ENCODE results near the gene MED26. TPM values are rescaled to one million over a fixed set of nuclear protein-coding genes. Genes with fewer than 3 reads are reported as not detected.
"Not testable (repeated sequence)": the region's sequence is repeated elsewhere in the genome, so short reads cannot be mapped to it uniquely, and the experiment has no call there.

The MED26 gene
- total and polyA plus RNA-seq, 2 experiments from 2014 or later: 4.4 to 6.7 TPM

- Histone ChIP-seq H3K9me2 (ENCODE audit: insufficient read depth) (no peaks in the 10 kb centered on the region), H3K9me3 (ENCODE audit: low read depth) (no peaks in the 10 kb centered on the region), H3K9ac (no peak overlapping the region), H3K4me1 (ENCODE audit: insufficient read depth) (no peaks in the 10 kb centered on the region), H3K79me2 (ENCODE audit: insufficient read depth) (peaks cover 56% of the 10 kb centered on the region), H3K36me3 (ENCODE audit: low read depth) (peaks cover 35% of the 10 kb centered on the region), H3K4me2 (ENCODE audit: unreplicated experiment) (no peak overlapping the region), H3K4me3 (no peak overlapping the region), H3K27ac (no peak overlapping the region), H4K20me1 (ENCODE audit: insufficient read depth) (no peaks in the 10 kb centered on the region), H2AFZ (no peak overlapping the region), H3F3A (ENCODE audit: insufficient read depth) (no peaks in the 10 kb centered on the region), H3K27me3 (replicated peaks; ENCODE audit: insufficient read depth) (no peaks in the 10 kb centered on the region)
- in situ Hi-C loops (cut with MboI): no loop called here
- DNase-seq: no peak
- WGBS, 2 experiments (ENCODE audit: low coverage in 1 of 2, low lambda C conversion rate in 2 of 2, missing lambda C conversion rate in 2 of 2): 78 to 85% methylated on average over 10 of the region's 10 CpGs
- TF ChIP-seq EZH2phosphoT487 (IDR thresholded peaks at IDR 0.05; ENCODE audit: insufficient read depth, low read depth): no peak
- TF ChIP-seq EZH2 (IDR thresholded peaks at IDR 0.05; ENCODE audit: insufficient read depth, poor library complexity, severe bottlenecking): no peak
These were observed 68.2 kb downstream of the MED26 start for GRCh38 chr19:16559780-16560276.

GRCh38 chr19:16554776-16555175 lies 73.2 kb downstream of the MED26 start:
- H3K9me3 ChIP-seq (ENCODE audit: low read depth): no peaks in the 10 kb centered on the region
- no peaks in the 10 kb centered on the region for H3K9me2 ChIP-seq (ENCODE audit: insufficient read depth)
- WGBS, 2 experiments (ENCODE audit: low coverage in 1 of 2, low lambda C conversion rate in 2 of 2, missing lambda C conversion rate in 2 of 2): 90 to 97% methylated on average over 6 to 8 of the region's 8 CpGs
- no peak overlapping the region for H3K4me3 ChIP-seq
- no peak overlapping the region for H3K4me2 ChIP-seq (ENCODE audit: unreplicated experiment)
- DNase-seq: no peak
- no peak for TF ChIP-seq EZH2 (IDR thresholded peaks at IDR 0.05; ENCODE audit: insufficient read depth, poor library complexity, severe bottlenecking)
- TF ChIP-seq EZH2phosphoT487 (IDR thresholded peaks at IDR 0.05; ENCODE audit: insufficient read depth, low read depth): no peak
- peaks cover 12% of the 10 kb centered on the region; the same call in 1 of the 2 replicates for H3F3A ChIP-seq (ENCODE audit: insufficient read depth)
- H3K36me3 ChIP-seq (ENCODE audit: low read depth): peaks cover 23% of the 10 kb centered on the region
- no peak overlapping the region for H2AFZ ChIP-seq
- peaks cover 30% of the 10 kb centered on the region for H3K79me2 ChIP-seq (ENCODE audit: insufficient read depth)
- H3K27me3 ChIP-seq (replicated peaks; ENCODE audit: insufficient read depth): no peaks in the 10 kb centered on the region
- no peaks in the 10 kb centered on the region for H4K20me1 ChIP-seq (ENCODE audit: insufficient read depth)
- in situ Hi-C loops (cut with MboI): no loop called here
- H3K9ac ChIP-seq: no peak overlapping the region
- H3K27ac ChIP-seq: no peak overlapping the region
- H3K4me1 ChIP-seq (ENCODE audit: insufficient read depth): no peaks in the 10 kb centered on the region

- H3K9me2 ChIP-seq (ENCODE audit: insufficient read depth); H3K4me1 ChIP-seq (ENCODE audit: insufficient read depth); H3K4me2 ChIP-seq (ENCODE audit: unreplicated experiment); H3K9me3 ChIP-seq (ENCODE audit: low read depth); H3K4me3 ChIP-seq; H3K27ac ChIP-seq; H2AFZ ChIP-seq; DNase-seq; H4K20me1 ChIP-seq (ENCODE audit: insufficient read depth); H3K27me3 ChIP-seq (replicated peaks; ENCODE audit: insufficient read depth); in situ Hi-C loops (cut with MboI); H3K9ac ChIP-seq: not testable (repeated sequence)
- Histone ChIP-seq H3K36me3 (ENCODE audit: low read depth) (peaks cover 21% of the 10 kb centered on the region), H3F3A (ENCODE audit: insufficient read depth) (peaks cover 16% of the 10 kb centered on the region), H3K79me2 (ENCODE audit: insufficient read depth) (peaks cover 37% of the 10 kb centered on the region)
- WGBS, 2 experiments (ENCODE audit: low coverage in 1 of 2, low lambda C conversion rate in 2 of 2, missing lambda C conversion rate in 2 of 2): 95% methylated on average over 6 of the region's 6 CpGs
These were observed 76.1 kb downstream of the MED26 start for GRCh38 chr19:16551902-16552301.

GRCh38 chr19:16548956-16549355 lies 79.0 kb downstream of the MED26 start:
- in situ Hi-C loops (cut with MboI): no loop called here
- Histone ChIP-seq H3K27me3 (replicated peaks; ENCODE audit: insufficient read depth) (no peaks in the 10 kb centered on the region), H3K9me3 (ENCODE audit: low read depth) (no peaks in the 10 kb centered on the region), H3F3A (ENCODE audit: insufficient read depth) (peaks cover 16% of the 10 kb centered on the region), H3K9me2 (ENCODE audit: insufficient read depth) (no peaks in the 10 kb centered on the region), H3K9ac (no peak overlapping the region), H2AFZ (no peak overlapping the region), H3K27ac (no peak overlapping the region), H3K79me2 (ENCODE audit: insufficient read depth) (peaks cover 47% of the 10 kb centered on the region), H4K20me1 (ENCODE audit: insufficient read depth) (no peaks in the 10 kb centered on the region), H3K36me3 (ENCODE audit: low read depth) (peaks cover 12% of the 10 kb centered on the region), H3K4me1 (ENCODE audit: insufficient read depth) (peaks cover under 1% of the 10 kb centered on the region), H3K4me2 (ENCODE audit: unreplicated experiment) (no peak overlapping the region), H3K4me3 (no peak overlapping the region)
- no peak for DNase-seq
- no peak for TF ChIP-seq EZH2 (IDR thresholded peaks at IDR 0.05; ENCODE audit: insufficient read depth, poor library complexity, severe bottlenecking)
- no peak for TF ChIP-seq EZH2phosphoT487 (IDR thresholded peaks at IDR 0.05; ENCODE audit: insufficient read depth, low read depth)
- WGBS, 2 experiments (ENCODE audit: low coverage in 1 of 2, low lambda C conversion rate in 2 of 2, missing lambda C conversion rate in 2 of 2): 94 to 97% methylated on average over 4 of the region's 4 CpGs

All from GM23248 (cell line).